Mucosa of descending colon (tissue), 3 donors: Measurements from ENCODE around the gene YTHDF1. TPM values are rescaled to one million over a fixed set of nuclear protein-coding genes. Genes with fewer than 3 reads are reported as not detected.

ENCODE experiments used
- ATAC-seq: fragments of 200-7000 bp; cut with Tn5 transposase; one replicate; pipeline ENCODE4 v1.9.1; 2020; ENCODE audit warnings: mild to moderate bottlenecking, moderate library complexity
- DNase-seq, 3 donors: peaks; one replicate each; pipeline ENCODE4 v3.0.0-alpha.2; 2020
- H3K36me3 ChIP-seq: fragments of 200-600 bp; one replicate; pipeline ENCODE4 v1.8.0; 2021; ENCODE audit warnings: low read depth, mild to moderate bottlenecking
- H3K4me1 ChIP-seq: fragments of 200-600 bp; one replicate; pipeline ENCODE4 v1.8.0; 2021; ENCODE audit warnings: low read depth, mild to moderate bottlenecking
- H3K4me3 ChIP-seq: fragments of 200-600 bp; one replicate; pipeline ENCODE4 v1.8.0; 2021; ENCODE audit warnings: mild to moderate bottlenecking
- H3K9me3 ChIP-seq: fragments of 200-600 bp; one replicate; pipeline ENCODE4 v1.8.0; 2021; ENCODE audit warnings: mild to moderate bottlenecking
- CTCF ChIP-seq: fragments of 200-600 bp; IDR thresholded peaks from one replicate; pipeline ENCODE4 v1.8.0; 2022; ENCODE audit warnings: antibody characterized with exemption, mild to moderate bottlenecking
- intact Hi-C, 2 donors: fragments of 100-400 bp; cut with DNase I in 1 of 2; cut with micrococcal nuclease in 1 of 2; formaldehyde crosslinking; loops; one replicate each; pipeline versions ENCODE4 v1.11.0 to v1.11.1; 2022; cut with DNase I, micrococcal nuclease
- total RNA-seq, 3 donors: library from RNA; stranded (reverse); fragmentation: NEBNext Ultra II Directional in 2 of 3; extraction: Animal tissue kit (Norgen Biotek cat#: 25700) in 2 of 3; gene quantifications; one replicate each; pipeline versions ENCODE4 v1.2.1 to v1.2.4, GENCODE V29; 2021 to 2023
- donor health status: DM: no; HTN: no; CAD: no; lungs with moderate emphysema.
- donor health status: DM: no; HTN: no; CAD: no.
- donor health status: DM: no; HTN: yes; CAD: no.

YTHDF1 gene
- total RNA-seq, 3 donors from 2014 or later = 32.0 to 37.2 (median 34.2) TPM

GRCh38 chr20:63235399-63235983, 19.6 kb upstream of the YTHDF1 start, which contains the start of gene BIRC7:
Gene BIRC7, plus strand, starts transcription at chr20:63235905. Its CDS starts 192 bp downstream, at chr20:63236097.
- TF ChIP-seq CTCF = no peak
- ATAC-seq (no peak), DNase-seq (no peak)
- intact Hi-C loops = no loop called here
- Histone ChIP-seq H3K9me3 (no peaks in the 10 kb centered on the region), H3K4me3 (no peak within 1 kb of the TSS), H3K36me3 (no peaks in the 10 kb centered on the region), H3K4me1 (no peaks in the 10 kb centered on the region)

- ATAC-seq (peak; percentile 64), DNase-seq (peak in 1 of 3 donors; percentile 21)
- Histone ChIP-seq H3K4me1 (no peaks in the 10 kb centered on the region), H3K36me3 (no peaks in the 10 kb centered on the region), H3K4me3 (no peak overlapping the region), H3K9me3 (no peaks in the 10 kb centered on the region)
- intact Hi-C loops = no loop called here
- TF ChIP-seq CTCF = no peak
These were observed 18.9 kb upstream of the YTHDF1 start for GRCh38 chr20:63234693-63235398.

- ATAC-seq (no peak), DNase-seq (no peak)
- intact Hi-C loops = no loop called here
- Histone ChIP-seq H3K4me1 (no peaks in the 10 kb centered on the region), H3K36me3 (no peaks in the 10 kb centered on the region), H3K9me3 (no peaks in the 10 kb centered on the region), H3K4me3 (no peak overlapping the region)
- no peak for TF ChIP-seq CTCF
These were observed 18.0 kb upstream of the YTHDF1 start for GRCh38 chr20:63233924-63234323.

- DNase-seq (no peak), ATAC-seq (no peak)
- H3K4me1 ChIP-seq = no peaks in the 10 kb centered on the region
- no peak for TF ChIP-seq CTCF
- H3K4me3 ChIP-seq = no peak overlapping the region
- no peaks in the 10 kb centered on the region for H3K36me3 ChIP-seq
- no peaks in the 10 kb centered on the region for H3K9me3 ChIP-seq
- intact Hi-C loops = no loop called here
These were observed 17.1 kb upstream of the YTHDF1 start for GRCh38 chr20:63233061-63233344.

GRCh38 chr20:63232235-63233060, 16.5 kb upstream of the YTHDF1 start:
- intact Hi-C loops = no loop called here
- TF ChIP-seq CTCF = no peak
- peak; percentile 69 for ATAC-seq

More at GRCh38 chr20:63232235-63233060, 16.5 kb upstream of the YTHDF1 start:
- H3K4me1 ChIP-seq = no peaks in the 10 kb centered on the region
- no peaks in the 10 kb centered on the region for H3K36me3 ChIP-seq
- DNase-seq = no peak
- no peaks in the 10 kb centered on the region for H3K9me3 ChIP-seq
- H3K4me3 ChIP-seq = no peak overlapping the region
